Suppressor macrophage treated with lipopolysaccharide for 1 hour (primary cell): ENCODE results near the gene COL4A3.
"Not testable (repeated sequence)": the region's sequence is repeated elsewhere in the genome, so short reads cannot be mapped to it uniquely, and the experiment has no call there.

Experiments used
- DNase-seq, 3 donors: peaks; one replicate each; pipeline ENCODE4 v3.0.0-alpha.2; 2020 to 2022

Gene COL4A3

GRCh38 chr2:227160164-227160563, 4.3 kb upstream of the COL4A3 start:
- no peak for DNase-seq

DNA sequence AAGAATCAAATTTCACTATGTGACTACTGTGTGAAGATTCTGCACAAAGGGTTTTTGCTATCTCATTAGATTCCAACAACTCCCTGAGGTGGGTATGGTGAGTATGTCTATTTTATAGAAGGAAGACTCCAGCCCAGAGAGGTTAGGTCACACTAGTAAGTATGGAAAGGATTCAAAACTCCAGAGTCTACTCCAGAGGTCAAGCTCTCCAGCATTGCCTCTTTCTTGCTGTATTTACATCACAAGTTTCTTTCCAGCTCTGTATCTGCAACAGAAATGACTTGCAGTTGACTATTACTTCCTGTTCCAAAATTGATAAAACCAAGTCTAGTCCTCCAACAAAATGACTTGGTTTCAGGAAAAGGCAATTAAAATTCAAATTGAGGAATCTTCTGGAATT, 2.5 kb upstream of the COL4A3 start:
- DNase-seq, result no peak

- DNase-seq, result no peak
Observed at GRCh38 chr2:227163485-227163997, 883 bp upstream of the COL4A3 start.

DNA sequence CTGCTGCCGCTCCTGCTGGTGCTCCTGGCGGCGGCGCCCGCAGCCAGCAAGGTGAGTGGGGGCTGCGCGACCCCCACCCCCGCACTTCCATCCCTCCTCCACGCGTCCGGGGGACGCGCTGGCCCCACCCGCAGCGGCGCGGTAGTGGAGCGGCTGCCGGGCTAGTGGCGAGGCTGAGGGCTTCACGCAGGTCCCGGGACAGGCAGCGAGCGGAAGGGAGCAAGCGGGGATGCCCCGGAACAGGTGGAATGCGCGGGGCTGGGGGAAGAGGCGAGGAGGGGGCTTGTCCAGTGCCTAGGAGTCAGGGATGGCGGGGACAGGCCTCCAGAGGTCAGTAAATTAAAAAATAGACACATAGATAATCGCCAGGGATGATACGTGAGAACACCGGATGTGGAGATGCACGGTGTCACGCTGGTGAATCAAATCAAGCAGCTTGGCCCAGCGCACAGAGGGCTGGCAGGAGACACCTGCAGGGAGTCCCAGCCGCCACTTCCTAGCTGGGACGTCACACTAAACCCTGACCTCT, 403 bp downstream of the COL4A3 start:
- DNase-seq, result no peak

DNA sequence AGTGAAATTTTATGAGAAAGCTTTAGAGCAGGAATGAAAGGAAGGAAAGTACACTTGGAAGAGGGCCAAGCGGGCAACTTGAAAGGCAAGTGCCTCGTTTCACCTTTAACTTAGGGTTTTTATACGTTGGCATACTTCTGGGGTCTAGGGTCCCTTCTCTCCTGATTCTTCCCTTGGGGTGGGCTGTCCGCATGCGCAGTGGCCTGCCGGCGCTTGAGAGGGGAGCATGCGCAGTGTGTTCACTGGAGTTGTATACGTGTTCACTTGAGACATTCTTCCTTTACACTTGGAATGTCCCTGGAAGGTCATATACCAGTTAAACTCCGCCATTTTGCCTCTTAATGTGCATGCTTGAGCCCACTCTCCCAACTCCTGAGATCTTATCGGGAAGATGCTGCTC, 7.4 kb downstream of the COL4A3 start:
- DNase-seq, result not testable (repeated sequence)

- DNase-seq, result no peak
Observed at GRCh38 chr2:227177592-227178336, 13.3 kb downstream of the COL4A3 start.

DNA sequence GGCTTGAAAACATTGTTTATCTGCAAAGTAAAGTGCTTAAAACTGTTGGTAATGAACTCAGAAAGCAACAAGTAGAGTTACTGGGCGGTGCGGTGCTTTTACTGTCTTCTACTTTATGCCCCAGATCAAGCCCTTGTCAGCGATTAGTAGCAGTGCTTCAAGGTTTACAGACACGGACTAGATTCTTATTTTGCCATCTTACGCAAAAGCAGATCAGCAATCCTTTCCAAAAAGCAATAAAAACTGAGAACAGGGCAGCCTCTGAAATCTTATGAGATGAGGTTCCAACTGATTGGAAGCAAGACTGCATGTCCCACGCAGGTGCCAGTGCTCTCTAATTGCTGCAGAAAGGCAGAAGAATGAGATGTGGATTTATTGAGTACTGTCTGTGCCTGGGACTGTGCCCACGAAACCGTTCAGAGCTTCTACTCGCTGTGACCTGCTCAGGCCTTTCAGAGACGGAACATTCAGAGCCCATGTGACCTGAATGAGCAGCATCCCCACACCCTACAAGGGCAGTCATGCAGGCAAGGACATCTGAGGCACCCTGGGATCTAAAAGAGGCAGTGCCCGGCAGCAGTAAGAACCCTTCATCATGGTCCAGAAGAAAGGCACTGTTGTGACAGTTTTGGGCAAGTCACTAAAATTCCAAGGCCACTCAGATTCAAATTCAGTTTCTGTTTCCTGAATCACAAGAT, 15.7 kb downstream of the COL4A3 start:
- DNase-seq, result no peak

- DNase-seq, result no peak
Observed at GRCh38 chr2:227180770-227181169, 16.3 kb downstream of the COL4A3 start.

GRCh38 chr2:227182765-227183164, 18.3 kb downstream of the COL4A3 start:
- no peak for DNase-seq

- no peak for DNase-seq
Observed at GRCh38 chr2:227183657-227184367, 19.4 kb downstream of the COL4A3 start.

DNA sequence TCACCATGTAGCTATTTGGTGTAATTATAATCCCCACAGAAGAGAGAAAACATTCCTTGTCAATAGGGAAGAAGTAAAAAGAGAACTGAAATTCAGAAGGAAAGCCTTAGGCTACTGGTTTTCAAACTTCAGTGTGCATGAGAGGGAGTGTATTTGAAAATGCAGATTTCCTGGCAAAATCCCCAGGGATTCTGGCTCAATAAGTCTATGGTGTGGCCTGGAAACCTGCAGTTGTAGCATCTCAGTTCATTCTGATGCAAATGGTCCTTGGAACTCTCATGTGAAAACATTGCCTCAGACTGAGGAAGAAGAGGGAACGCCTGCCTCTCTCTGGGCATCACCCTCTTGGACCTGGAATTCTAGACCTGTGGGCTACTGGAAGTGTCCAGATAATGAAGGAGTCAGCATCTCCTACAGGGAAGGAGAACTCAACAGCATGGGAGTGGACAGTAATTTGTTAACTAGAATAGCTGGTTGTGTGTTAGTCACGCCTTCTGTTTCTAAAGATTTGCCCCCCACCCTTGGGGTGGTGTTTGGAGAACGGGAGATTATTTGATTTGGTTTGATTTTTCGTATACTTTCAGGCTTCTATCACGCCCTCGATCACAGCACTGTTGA, 21.3 kb downstream of the COL4A3 start:
- DNase-seq, result no peak

- no peak for DNase-seq
Observed at GRCh38 chr2:227186751-227187150, 22.3 kb downstream of the COL4A3 start.

- DNase-seq, result no peak
Observed at GRCh38 chr2:227188292-227188691, 23.9 kb downstream of the COL4A3 start.

- DNase-seq, result no peak
Observed at GRCh38 chr2:227191367-227191766, 26.9 kb downstream of the COL4A3 start.

- no peak for DNase-seq
Observed at GRCh38 chr2:227192491-227192890, 28.1 kb downstream of the COL4A3 start.

- no peak for DNase-seq
Observed at GRCh38 chr2:227194219-227194618, 29.8 kb downstream of the COL4A3 start.

GRCh38 chr2:227198866-227199265, 34.4 kb downstream of the COL4A3 start:
- DNase-seq, result no peak

DNA sequence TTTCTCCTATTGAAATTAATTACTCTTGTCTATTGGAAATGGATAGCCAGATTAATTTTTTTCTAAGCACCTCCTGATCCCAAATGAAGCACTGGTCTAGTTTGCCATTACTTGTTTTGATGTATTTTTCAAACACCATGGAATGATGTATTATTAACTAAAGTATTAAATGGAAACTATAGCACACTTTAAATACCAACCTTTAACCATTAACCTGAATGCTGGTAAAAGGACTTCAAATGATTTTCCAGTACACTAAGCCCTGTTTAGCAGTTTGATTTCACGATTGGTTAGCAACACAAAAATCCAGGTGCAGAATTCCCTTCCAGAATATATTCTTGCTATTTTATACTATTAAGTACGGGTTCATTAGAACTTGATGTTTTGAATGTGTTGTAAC, 37.3 kb downstream of the COL4A3 start:
- no peak for DNase-seq

- DNase-seq, result no peak
Observed at GRCh38 chr2:227204452-227204851, 40.0 kb downstream of the COL4A3 start.

DNA sequence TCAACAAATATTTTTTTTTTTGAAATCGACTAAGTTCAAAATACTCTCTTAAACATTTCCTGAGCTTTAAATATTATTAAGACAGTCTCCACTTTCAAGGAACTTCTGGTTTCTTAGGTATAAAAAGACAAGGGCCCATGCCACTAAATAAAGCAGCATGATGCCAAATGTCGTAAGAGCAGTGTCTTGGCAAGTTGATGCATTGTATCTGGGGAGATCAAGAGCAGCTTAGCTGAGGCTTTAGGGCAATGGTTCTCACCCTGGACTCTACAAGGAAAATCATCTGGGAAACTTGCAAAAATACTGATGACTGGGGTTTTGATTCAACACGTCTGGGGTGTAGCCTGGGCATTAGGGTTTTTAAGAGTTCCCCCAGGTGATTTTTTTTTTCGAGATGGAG, 41.3 kb downstream of the COL4A3 start:
- no peak for DNase-seq

DNA sequence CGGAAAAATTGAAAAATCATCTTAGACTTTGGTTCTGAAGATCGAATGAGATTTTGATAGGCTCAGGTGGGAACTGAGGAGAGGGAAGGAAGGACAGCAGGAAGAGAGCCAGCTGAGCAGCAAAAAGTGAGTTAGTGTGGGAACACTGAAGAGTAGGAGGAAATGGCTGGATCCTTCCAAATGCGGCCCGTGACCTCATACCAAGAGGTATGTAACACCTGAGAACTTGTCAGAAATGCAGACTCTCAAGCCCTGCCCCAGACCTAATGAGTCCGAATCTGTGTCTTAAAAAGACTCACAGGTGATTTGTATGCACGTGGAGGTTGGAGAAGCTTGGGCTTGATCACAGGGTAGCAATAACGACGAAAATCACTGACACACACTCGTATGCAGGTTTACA, 42.0 kb downstream of the COL4A3 start:
- no peak for DNase-seq

GRCh38 chr2:227207573-227207972, 43.1 kb downstream of the COL4A3 start:
- DNase-seq, result no peak

GRCh38 chr2:227214622-227215041, 50.2 kb downstream of the COL4A3 start:
- no peak for DNase-seq
